CD1c-positive myeloid dendritic cell (primary cell): Measurements from ENCODE around the gene POLA2.
A peak's percentile ranks its signal among the peaks of the same experiment; 100 is the strongest.
"Not testable (repeated sequence)": the region's sequence is repeated elsewhere in the genome, so short reads cannot be mapped to it uniquely, and the experiment has no call there.

Experiments used
- DNase-seq: peaks from one replicate; pipeline ENCODE4 v3.0.0-alpha.2; 2016; ENCODE audit errors: extremely low spot score

The POLA2 gene, protein sequence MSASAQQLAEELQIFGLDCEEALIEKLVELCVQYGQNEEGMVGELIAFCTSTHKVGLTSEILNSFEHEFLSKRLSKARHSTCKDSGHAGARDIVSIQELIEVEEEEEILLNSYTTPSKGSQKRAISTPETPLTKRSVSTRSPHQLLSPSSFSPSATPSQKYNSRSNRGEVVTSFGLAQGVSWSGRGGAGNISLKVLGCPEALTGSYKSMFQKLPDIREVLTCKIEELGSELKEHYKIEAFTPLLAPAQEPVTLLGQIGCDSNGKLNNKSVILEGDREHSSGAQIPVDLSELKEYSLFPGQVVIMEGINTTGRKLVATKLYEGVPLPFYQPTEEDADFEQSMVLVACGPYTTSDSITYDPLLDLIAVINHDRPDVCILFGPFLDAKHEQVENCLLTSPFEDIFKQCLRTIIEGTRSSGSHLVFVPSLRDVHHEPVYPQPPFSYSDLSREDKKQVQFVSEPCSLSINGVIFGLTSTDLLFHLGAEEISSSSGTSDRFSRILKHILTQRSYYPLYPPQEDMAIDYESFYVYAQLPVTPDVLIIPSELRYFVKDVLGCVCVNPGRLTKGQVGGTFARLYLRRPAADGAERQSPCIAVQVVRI

DNA sequence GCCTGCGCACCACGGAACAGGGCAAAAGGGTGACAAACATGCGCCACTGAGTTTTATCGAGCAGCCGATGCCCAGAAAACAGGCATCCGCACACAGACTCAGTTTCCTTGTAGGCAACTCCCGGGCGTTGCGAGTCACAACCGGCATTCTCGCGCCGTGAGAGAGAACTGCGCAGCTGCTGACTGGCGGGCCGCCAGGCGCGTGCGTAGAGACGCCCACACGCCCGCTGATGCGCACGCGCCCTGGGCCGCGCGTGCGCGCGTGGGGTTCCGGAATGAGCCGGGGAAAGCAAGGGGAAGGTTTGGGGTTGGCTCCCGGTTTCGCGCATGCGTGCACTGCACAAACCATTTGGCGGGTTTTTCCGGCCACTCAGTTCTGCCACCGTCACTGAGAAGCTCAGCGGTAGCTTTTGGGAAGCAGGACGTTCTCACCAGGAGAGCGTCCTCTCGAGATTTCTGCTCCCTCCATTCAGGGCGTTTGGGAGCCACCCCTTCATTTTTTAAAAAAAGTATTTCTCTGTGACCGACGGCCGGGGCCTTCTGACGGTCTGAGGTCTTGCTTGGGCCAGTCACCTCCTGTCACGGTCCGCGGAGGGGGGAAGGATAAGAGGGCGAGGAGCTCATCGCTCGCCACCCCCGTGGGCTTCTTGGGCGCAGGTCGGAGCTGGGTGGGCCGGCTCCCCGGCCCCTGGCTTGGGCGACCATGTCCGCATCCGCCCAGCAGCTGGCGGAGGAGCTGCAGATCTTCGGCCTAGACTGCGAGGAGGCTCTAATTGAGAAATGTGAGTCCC lies at the start of gene POLA2:
Gene POLA2, plus strand, starts transcription at position 372 of the 790 bp plus-strand sequence. Its CDS starts 331 bp downstream, at position 703.
- DNase-seq = peak; percentile 99

GRCh38 chr11:65212226-65212801 lies 49.4 kb upstream of the POLA2 start:
- no peak for DNase-seq

DNA sequence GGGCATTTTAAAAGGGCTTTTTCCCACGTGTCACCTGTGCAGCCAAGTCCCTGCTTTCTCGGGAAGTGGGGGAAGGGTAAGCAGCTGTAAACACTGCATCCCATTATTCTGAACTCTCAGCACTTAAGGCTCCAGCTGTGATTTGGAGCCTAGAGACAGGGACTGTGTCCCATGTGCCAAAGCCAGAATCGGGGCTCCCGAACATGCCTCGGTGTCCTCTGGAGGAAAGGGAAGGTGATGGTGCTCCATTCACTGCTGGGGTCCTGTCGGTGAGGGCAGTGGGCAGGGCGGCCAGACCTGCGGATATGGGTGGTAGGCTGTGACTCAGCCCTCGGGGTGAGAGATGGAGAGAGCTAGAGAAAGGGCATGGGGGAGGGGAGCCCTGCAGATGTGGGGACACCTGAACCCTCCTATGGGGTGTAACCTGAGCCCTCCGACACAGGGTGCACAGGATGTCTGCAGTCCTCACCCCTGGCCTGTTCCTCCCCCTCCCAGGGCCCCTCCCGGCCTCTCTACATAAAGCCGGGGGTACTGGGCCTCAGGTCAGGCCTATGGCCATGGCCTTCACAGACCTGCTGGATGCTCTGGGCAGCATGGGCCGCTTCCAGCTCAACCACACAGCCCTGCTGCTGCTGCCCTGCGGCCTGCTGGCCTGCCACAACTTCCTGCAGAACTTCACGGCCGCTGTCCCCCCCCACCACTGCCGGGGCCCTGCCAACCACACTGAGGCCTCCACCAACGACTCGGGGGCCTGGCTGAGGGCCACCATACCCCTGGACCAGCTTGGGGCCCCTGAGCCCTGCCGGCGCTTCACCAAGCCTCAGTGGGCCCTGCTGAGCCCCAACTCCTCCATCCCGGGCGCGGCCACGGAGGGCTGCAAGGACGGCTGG lies 48.2 kb upstream of the POLA2 start:
- DNase-seq = no peak

- no peak for DNase-seq
These were observed 47.4 kb upstream of the POLA2 start for GRCh38 chr11:65214212-65214845.

GRCh38 chr11:65215441-65216076 lies 46.2 kb upstream of the POLA2 start:
- DNase-seq = peak; percentile 54

- no peak for DNase-seq
These were observed 44.9 kb upstream of the POLA2 start for GRCh38 chr11:65216830-65217229.

GRCh38 chr11:65217441-65218423 lies 44.0 kb upstream of the POLA2 start:
- DNase-seq = no peak

DNA sequence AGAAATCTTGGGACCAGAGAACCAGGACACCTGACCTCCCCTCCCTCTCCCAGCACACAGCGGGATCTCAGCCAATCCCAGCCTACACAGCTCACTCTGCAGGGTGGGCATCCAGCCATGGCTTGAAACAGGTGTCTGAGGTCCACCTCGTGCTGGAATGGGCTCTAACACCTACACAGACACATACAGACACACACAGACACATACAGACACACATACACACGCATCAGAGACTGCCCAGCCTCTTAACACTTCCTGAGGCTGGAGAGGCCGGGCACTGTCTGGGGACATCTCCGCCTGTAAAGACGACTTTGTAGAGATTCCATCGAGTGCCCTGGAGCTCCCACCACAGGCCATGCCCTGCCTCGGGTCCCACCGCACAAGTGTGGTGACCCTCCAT lies 43.3 kb upstream of the POLA2 start:
- DNase-seq = no peak

GRCh38 chr11:65219930-65220213 lies 41.9 kb upstream of the POLA2 start:
- DNase-seq = peak; percentile 31

GRCh38 chr11:65221026-65221425 lies 40.7 kb upstream of the POLA2 start:
- no peak for DNase-seq

DNA sequence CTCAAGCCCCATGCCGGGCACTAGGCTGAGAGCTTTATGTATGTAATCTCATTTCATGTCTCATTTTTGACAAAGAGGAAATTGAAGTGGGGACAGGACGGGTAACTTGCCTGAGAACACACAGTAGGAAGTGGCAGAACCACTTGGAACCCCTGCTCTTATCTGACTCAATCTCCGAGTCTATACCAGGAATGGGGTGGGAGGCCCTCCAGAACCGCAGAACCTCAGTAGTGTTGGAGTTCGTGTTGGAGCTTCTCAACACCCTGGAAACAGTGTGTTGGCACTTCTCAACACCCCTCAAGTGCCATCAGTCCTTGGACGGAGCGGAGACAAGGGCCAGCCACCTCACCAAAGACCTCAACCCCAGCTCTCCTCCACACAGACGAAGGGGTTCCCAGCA lies 38.8 kb upstream of the POLA2 start:
- DNase-seq = peak; percentile 65

- peak; percentile 67 for DNase-seq
These were observed 36.9 kb upstream of the POLA2 start for GRCh38 chr11:65224930-65225278.

- peak; percentile 45 for DNase-seq
These were observed 36.3 kb upstream of the POLA2 start for GRCh38 chr11:65225279-65226102.

DNA sequence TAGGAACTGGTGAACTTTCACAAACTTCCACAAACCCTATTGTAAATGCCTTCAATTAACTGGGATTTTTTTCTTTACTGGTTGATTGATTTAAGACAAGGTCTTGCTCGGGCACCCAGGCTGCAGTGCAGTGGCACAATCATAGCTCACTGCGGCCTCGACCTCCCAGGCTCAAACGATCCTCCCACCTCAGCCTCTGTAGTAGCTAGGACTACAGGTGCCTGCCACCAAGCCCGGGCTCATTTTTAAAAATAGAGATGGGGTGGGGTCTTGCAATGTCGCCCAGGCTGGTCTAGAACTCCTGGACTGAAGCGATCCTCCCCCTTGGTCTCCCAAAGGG lies 35.7 kb upstream of the POLA2 start:
- peak; percentile 31 for DNase-seq

DNA sequence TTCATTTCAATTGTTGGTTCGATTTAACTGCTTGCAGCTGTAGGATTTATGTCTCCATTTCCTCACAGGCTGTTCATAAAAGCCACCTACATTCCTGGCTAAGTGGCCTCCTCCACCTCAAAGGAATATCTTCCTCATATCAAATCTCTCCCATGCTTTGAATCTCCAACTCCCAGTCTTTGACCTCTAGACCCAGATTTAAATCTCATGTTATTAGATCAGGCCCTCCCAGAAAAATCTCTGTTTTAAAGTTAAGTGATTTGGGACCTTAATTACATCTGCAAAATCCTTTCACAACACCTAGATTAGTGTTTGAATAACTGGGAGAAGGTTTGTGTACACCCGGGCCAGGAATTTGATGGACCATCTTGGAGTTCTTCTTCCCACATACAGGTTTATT lies 33.9 kb upstream of the POLA2 start:
- DNase-seq = no peak

DNA sequence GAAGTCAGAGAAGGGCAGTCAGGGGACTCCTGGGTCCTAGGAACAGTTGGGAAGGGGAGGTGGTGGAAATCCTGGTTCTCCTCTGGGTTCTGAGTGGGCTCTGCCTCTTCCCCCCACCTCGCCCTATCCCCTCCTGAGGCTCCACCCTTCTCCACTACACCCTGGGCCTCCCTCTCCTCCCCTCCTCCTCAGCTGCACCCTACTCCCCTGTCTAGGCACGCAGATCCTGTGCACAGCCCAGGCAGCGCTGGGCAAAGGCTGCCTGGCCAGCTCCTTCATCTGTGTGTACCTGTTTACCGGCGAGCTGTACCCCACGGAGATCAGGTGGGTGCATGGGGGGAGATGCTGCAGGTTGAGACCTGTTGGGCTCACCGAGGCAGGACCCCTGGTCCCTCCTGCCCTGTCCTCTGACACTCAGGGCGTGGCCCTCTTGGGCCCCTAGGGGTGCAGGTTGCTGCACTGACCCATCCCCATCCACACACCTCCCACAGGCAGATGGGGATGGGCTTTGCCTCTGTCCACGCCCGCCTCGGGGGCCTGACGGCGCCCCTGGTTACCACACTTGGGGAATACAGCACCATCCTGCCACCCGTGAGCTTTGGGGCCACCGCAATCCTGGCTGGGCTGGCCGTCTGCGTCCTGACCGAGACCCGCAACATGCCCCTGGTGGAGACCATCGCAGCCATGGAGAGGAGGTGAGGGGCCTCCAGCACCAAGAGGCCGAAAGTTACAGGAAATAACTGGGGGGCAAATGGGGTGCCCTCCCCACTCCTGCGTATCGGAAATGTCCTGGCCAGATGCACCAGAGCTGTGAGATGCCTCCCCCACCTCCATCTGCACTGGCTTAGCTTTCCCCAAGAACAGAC lies 25.3 kb upstream of the POLA2 start:
- no peak for DNase-seq

GRCh38 chr11:65238302-65238701 lies 23.5 kb upstream of the POLA2 start:
- DNase-seq = not testable (repeated sequence)

GRCh38 chr11:65241134-65241533 lies 20.6 kb upstream of the POLA2 start:
- DNase-seq = no peak
